HepG2 (cell line): ENCODE data around the gene PRSS33. TPM values are rescaled to one million over a fixed set of nuclear protein-coding genes. Genes with fewer than 3 reads are reported as not detected.

Experiments
- AKNA ChIP-seq: sonication (generic); formaldehyde crosslinking; IDR thresholded peaks from 2 replicates; pipeline ENCODE4 v1.4.0; 2020; ENCODE audit warnings: missing genetic modification reagents, borderline replicate concordance
- ATRX ChIP-seq: sonication (generic); formaldehyde crosslinking; IDR thresholded peaks from 2 replicates; pipeline ENCODE4 v1.4.0; 2020; ENCODE audit warnings: missing genetic modification reagents, borderline replicate concordance
- CHD2 ChIP-seq: IDR thresholded peaks from 2 replicates; pipeline ENCODE4 v1.6.1; 2011; ENCODE audit warnings: low read depth, low read length, improper control_type of control experiment
- ETV6 ChIP-seq: sonication (generic); formaldehyde crosslinking; conservative IDR thresholded peaks from 2 replicates; pipeline ENCODE4 v1.4.0; 2020; ENCODE audit warnings: missing genetic modification reagents
- HINFP ChIP-seq: sonication (generic); formaldehyde crosslinking; IDR thresholded peaks from 2 replicates; pipeline ENCODE4 v1.4.0; 2020; ENCODE audit warnings: low read depth, mild to moderate bottlenecking, missing genetic modification reagents
- IKZF5 ChIP-seq: IDR thresholded peaks from 2 replicates; pipeline ENCODE4 v1.6.1; 2018; ENCODE audit warnings: missing genetic modification reagents, mild to moderate bottlenecking, missing compliant biosample characterization
- KAT7 ChIP-seq: IDR thresholded peaks from 2 replicates; pipeline ENCODE4 v1.6.1; 2018; ENCODE audit warnings: borderline replicate concordance, missing compliant biosample characterization
- KDM6A ChIP-seq: IDR thresholded peaks from 2 replicates; pipeline ENCODE4 v1.6.1; 2016; ENCODE audit warnings: low read depth
- KLF12 ChIP-seq: sonication (generic); formaldehyde crosslinking; IDR thresholded peaks from 2 replicates; pipeline ENCODE4 v1.4.0; 2020; ENCODE audit warnings: missing genetic modification reagents, borderline replicate concordance
- KMT2A ChIP-seq: sonication (generic); formaldehyde crosslinking; IDR thresholded peaks from 2 replicates; pipeline ENCODE4 v1.4.0; 2020; ENCODE audit warnings: missing genetic modification reagents
- MAF1 ChIP-seq: sonication (generic); formaldehyde crosslinking; IDR thresholded peaks from 2 replicates; pipeline ENCODE4 v1.5.0; 2020; ENCODE audit warnings: missing genetic modification reagents, borderline replicate concordance
- MAX ChIP-seq: IDR thresholded peaks from 2 replicates; pipeline ENCODE4 v1.6.1; 2012; ENCODE audit warnings: inconsistent platforms
- NCOR1 ChIP-seq: fragments of 200-600 bp; sonication (generic); IDR thresholded peaks from 2 replicates; pipeline ENCODE4 v1.7.0; 2017; ENCODE audit warnings: antibody characterized with exemption, low read length, borderline replicate concordance
- NFRKB ChIP-seq: fragments of 450-650 bp; IDR thresholded peaks from 2 replicates; pipeline ENCODE4 v1.6.1; 2017
- PHF8 ChIP-seq: sonication (generic); formaldehyde crosslinking; IDR thresholded peaks from 2 replicates; pipeline ENCODE4 v1.5.0; 2020; ENCODE audit warnings: missing genetic modification reagents
- RBM22 ChIP-seq: fragments of 200-400 bp; formaldehyde crosslinking; optimal IDR thresholded peaks from 2 replicates; pipeline ENCODE3; 2017; ENCODE audit warnings: mild to moderate bottlenecking, low read length, moderate library complexity
- ZFP82 ChIP-seq: sonication (generic); formaldehyde crosslinking; IDR thresholded peaks from 2 replicates; pipeline ENCODE4 v1.5.1; 2020; ENCODE audit warnings: mild to moderate bottlenecking, missing genetic modification reagents, borderline replicate concordance
- ZMYM2 ChIP-seq: sonication (generic); formaldehyde crosslinking; IDR thresholded peaks from 2 replicates; pipeline ENCODE4 v1.8.0; 2022; ENCODE audit warnings: mild to moderate bottlenecking, missing genetic modification reagents
- ZNF451 ChIP-seq: sonication (generic); formaldehyde crosslinking; IDR thresholded peaks from 2 replicates; pipeline ENCODE4 v1.5.0; 2020; ENCODE audit warnings: mild to moderate bottlenecking, missing genetic modification reagents
- ZNF546 ChIP-seq: sonication (generic); formaldehyde crosslinking; conservative IDR thresholded peaks from 2 replicates; pipeline ENCODE4 v1.8.1; 2023; ENCODE audit warnings: mild to moderate bottlenecking, missing genetic modification reagents
- ZNF563 ChIP-seq: sonication (generic); formaldehyde crosslinking; IDR thresholded peaks from 2 replicates; pipeline ENCODE4 v1.8.0; 2022; ENCODE audit warnings: mild to moderate bottlenecking, moderate library complexity, missing genetic modification reagents
- ZNF660 ChIP-seq: sonication (generic); formaldehyde crosslinking; IDR thresholded peaks from 2 replicates; pipeline ENCODE4 v1.5.1; 2020; ENCODE audit warnings: mild to moderate bottlenecking, low read depth, missing genetic modification reagents, borderline replicate concordance
- ZSCAN20 ChIP-seq: sonication (generic); formaldehyde crosslinking; IDR thresholded peaks from 2 replicates; pipeline ENCODE4 v1.4.0; 2020; ENCODE audit warnings: missing genetic modification reagents, mild to moderate bottlenecking, borderline replicate concordance
- polyA plus RNA-seq, 8 experiments: library from polyadenylated mRNA; depleted of rRNA in 3 of 8; stranded (reverse) in 7 of 8; unstranded in 1 of 8; fragments of >200 nt; fragmentation: Illumina TruSeq in 4 of 8; extraction: Trizol in 4 of 8; gene quantifications; 2 replicates each; pipeline versions ENCODE4 v1.2.1 to v1.2.3, GENCODE V29; 2011 to 2016; ENCODE audit warnings: low read depth in 4 of 8, missing spikeins in 1 of 8, mixed read lengths in 1 of 8; ENCODE audit not compliant: insufficient read depth in 1 of 8
- total RNA-seq, 5 experiments: library from RNA; depleted of rRNA; stranded (reverse); fragments of >200 nt; fragmentation: Illumina TruSeq; extraction: Trizol; gene quantifications; 2 replicates each; pipeline ENCODE4 v1.2.3, GENCODE V29; 2016; ENCODE audit warnings: low read depth in 1 of 5

Gene PRSS33
- total and polyA plus RNA-seq, 2 of the 13 experiments (the other 11 are each of a cell fraction or from before 2014, with no cell fraction given): not detected

GRCh38 chr16:2777231-2777902 is 10.0 kb downstream of the PRSS33 start, which contains the start of gene ELOB (continued):
- TF ChIP-seq AKNA (CRISPR knock-in tag) (no peak), ZNF563 (CRISPR knock-in tag) (peak; percentile 65; the same call in 1 of the 2 replicates), KMT2A (CRISPR knock-in tag) (0 out of 2 replicates have a peak, but pooled peaks have one; percentile 41), ATRX (CRISPR knock-in tag) (no peak), RBM22 (no peak), ZNF660 (no peak), ZSCAN20 (CRISPR knock-in tag) (peak; percentile 64; the same call in 1 of the 2 replicates), MAX (peak; percentile 83), HINFP (CRISPR knock-in tag) (0 out of 2 replicates have a peak, but pooled peaks have one; percentile 15), MAF1 (CRISPR knock-in tag) (no peak), ZFP82 (0 out of 2 replicates have a peak, but pooled peaks have one; percentile 26), PHF8 (peak; percentile 93), NFRKB (peak; percentile 90), ZMYM2 (no peak), KAT7 (0 out of 2 replicates have a peak, but pooled peaks have one; percentile 49), ZNF546 (CRISPR knock-in tag) (peak; percentile 74; the same call in 1 of the 2 replicates), IKZF5 (CRISPR knock-in tag) (no peak; the same call in 1 of the 2 replicates), NCOR1 (no peak), CHD2 (no peak), KDM6A (CRISPR knock-in tag) (no peak), ZNF451 (CRISPR knock-in tag) (peak; percentile 62; the same call in 1 of the 2 replicates), ETV6 (0 out of 2 replicates have a peak, but pooled peaks have one; percentile 28), KLF12 (peak; percentile 59; the same call in 1 of the 2 replicates)
